Prostate gland (tissue), 2 donors: Measurements from ENCODE around the gene XRCC2. TPM values are rescaled to one million over a fixed set of nuclear protein-coding genes. Genes with fewer than 3 reads are reported as not detected.
"Not testable (repeated sequence)": the region's sequence is repeated elsewhere in the genome, so short reads cannot be mapped to it uniquely, and the experiment has no call there.

ENCODE experiments used
- DNase-seq: peaks from one replicate; pipeline ENCODE4 v3.0.0-alpha.2; 2019; ENCODE audit warnings: low spot score
- H3K27ac ChIP-seq, 2 donors: fragments of 200-600 bp; sonication (generic); 2 replicates each; pipeline ENCODE4 v1.5.1; 2017 to 2019
- H3K27me3 ChIP-seq: fragments of 200-600 bp; sonication (generic); replicated peaks from 2 replicates; pipeline ENCODE4 v1.5.1; 2019; ENCODE audit not compliant: insufficient read depth
- H3K36me3 ChIP-seq, 2 donors: fragments of 200-600 bp; sonication (generic); 1 replicate in 1 of 2; 2 replicates in 1 of 2; pipeline versions ENCODE4 v1.5.1 to v1.8.1; 2017 to 2019
- H3K4me1 ChIP-seq: fragments of 200-600 bp; sonication (generic); replicated peaks from 2 replicates; pipeline ENCODE4 v1.5.1; 2019
- H3K4me3 ChIP-seq, 2 donors: fragments of 200-600 bp; sonication (generic); 2 replicates each; pipeline ENCODE4 v1.5.1; 2017 to 2019
- H3K9me3 ChIP-seq: fragments of 200-600 bp; sonication (generic); 2 replicates; pipeline ENCODE4 v1.5.1; 2017
- POLR2A ChIP-seq: fragments of 450-650 bp; IDR thresholded peaks from one replicate; pipeline ENCODE4 v1.6.1; 2016; ENCODE audit warnings: antibody characterized with exemption, mild to moderate bottlenecking
- POLR2AphosphoS5 ChIP-seq: sonication (generic); formaldehyde crosslinking; IDR thresholded peaks from one replicate; pipeline ENCODE4 v1.6.1; 2017; ENCODE audit warnings: antibody characterized with exemption
- WGBS: methylation state at CpG from one replicate; pipeline ENCODE4 v1.1.5; 2018; 5-methylcytosine and 5-hydroxymethylcytosine counted together
- intact Hi-C: fragments of 100-400 bp; cut with DNase I; formaldehyde crosslinking; loops from one replicate; pipeline ENCODE4 v1.14.2; 2022
- total RNA-seq, 2 donors: library from RNA; depleted of rRNA; stranded (reverse); fragments of >200 nt; gene quantifications; one replicate each; pipeline ENCODE4 v1.1.0, GENCODE V29; 2016
- TF ChIP-seq, protein P1 (sequence below), 4 experiments: fragments of 200-600 bp in 2 of 4; fragments of 450-650 bp in 2 of 4; sonication (generic) in 2 of 4; IDR thresholded peaks; 1 replicate in 3 of 4; 2 replicates in 1 of 4; pipeline ENCODE4 v1.5.1; 2016 to 2019; ENCODE audit warnings: antibody characterized with exemption in 4 of 4, mild to moderate bottlenecking in 2 of 4, moderate library complexity in 2 of 4

Gene XRCC2
- 1 to 10 TPM in 1 of 2 donors, under 1 TPM in 1; 0.91 to 1.6 TPM for total RNA-seq

- 2% methylated on average over 63 of the region's 63 CpGs for WGBS
- Histone ChIP-seq H3K36me3 (no peaks in the 10 kb centered on the region), H3K9me3 (no peaks in the 10 kb centered on the region), H3K27me3 (no peaks in the 10 kb centered on the region), H3K4me3 (peak within 1 kb of the TSS; percentile 37 to 68), H3K4me1 (peaks cover 7% of the 10 kb centered on the region), H3K27ac (peak within 1 kb of the TSS; percentile 83 to 85)
- intact Hi-C loops, result no loop called here
- TF ChIP-seq, protein P1, sequence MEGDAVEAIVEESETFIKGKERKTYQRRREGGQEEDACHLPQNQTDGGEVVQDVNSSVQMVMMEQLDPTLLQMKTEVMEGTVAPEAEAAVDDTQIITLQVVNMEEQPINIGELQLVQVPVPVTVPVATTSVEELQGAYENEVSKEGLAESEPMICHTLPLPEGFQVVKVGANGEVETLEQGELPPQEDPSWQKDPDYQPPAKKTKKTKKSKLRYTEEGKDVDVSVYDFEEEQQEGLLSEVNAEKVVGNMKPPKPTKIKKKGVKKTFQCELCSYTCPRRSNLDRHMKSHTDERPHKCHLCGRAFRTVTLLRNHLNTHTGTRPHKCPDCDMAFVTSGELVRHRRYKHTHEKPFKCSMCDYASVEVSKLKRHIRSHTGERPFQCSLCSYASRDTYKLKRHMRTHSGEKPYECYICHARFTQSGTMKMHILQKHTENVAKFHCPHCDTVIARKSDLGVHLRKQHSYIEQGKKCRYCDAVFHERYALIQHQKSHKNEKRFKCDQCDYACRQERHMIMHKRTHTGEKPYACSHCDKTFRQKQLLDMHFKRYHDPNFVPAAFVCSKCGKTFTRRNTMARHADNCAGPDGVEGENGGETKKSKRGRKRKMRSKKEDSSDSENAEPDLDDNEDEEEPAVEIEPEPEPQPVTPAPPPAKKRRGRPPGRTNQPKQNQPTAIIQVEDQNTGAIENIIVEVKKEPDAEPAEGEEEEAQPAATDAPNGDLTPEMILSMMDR (IDR thresholded peaks at IDR 0.05), result peak in 1 of 4 experiments; percentile 33
- peak; percentile 100 for TF ChIP-seq POLR2AphosphoS5
- peak; percentile 80 for TF ChIP-seq POLR2A
- peak; percentile 87 for DNase-seq
These were observed at the start of gene XRCC2 for GRCh38 chr7:152675759-152676636. XRCC2 (minus strand) TSS chr7:152676141; CDS start chr7:152676079, 62 bp downstream.

GRCh38 chr7:152723364-152723763, 47.4 kb upstream of the XRCC2 start:
- H3K36me3 ChIP-seq, result no peaks in the 10 kb centered on the region
- no peaks in the 10 kb centered on the region for H3K4me1 ChIP-seq
- H3K9me3 ChIP-seq, result no peaks in the 10 kb centered on the region
- no peak for DNase-seq
- H3K27me3 ChIP-seq, result no peaks in the 10 kb centered on the region
- WGBS, result 97% methylated on average over 2 of the region's 2 CpGs
- no peak overlapping the region for H3K27ac ChIP-seq
- intact Hi-C loops, result no loop called here
- TF ChIP-seq, protein P1 (IDR thresholded peaks at IDR 0.05), result no peak
- no peak for TF ChIP-seq POLR2AphosphoS5
- no peak for TF ChIP-seq POLR2A
- H3K4me3 ChIP-seq, result no peak overlapping the region

GRCh38 chr7:152712412-152713042, 36.6 kb upstream of the XRCC2 start:
- intact Hi-C loops, H3K9me3 ChIP-seq, H3K27me3 ChIP-seq, H3K4me1 ChIP-seq, H3K27ac ChIP-seq, H3K4me3 ChIP-seq, H3K36me3 ChIP-seq, DNase-seq: not testable (repeated sequence)
- WGBS, result 100% methylated on average over 1 of the region's 1 CpG

- intact Hi-C loops, result no loop called here
- H3K27ac ChIP-seq, result no peak overlapping the region
- 47% methylated on average over 9 of the region's 9 CpGs for WGBS
- H3K27me3 ChIP-seq, result no peaks in the 10 kb centered on the region
- DNase-seq, result no peak
- H3K9me3 ChIP-seq, result no peaks in the 10 kb centered on the region
- TF ChIP-seq, protein P1 (IDR thresholded peaks at IDR 0.05), result no peak
- TF ChIP-seq POLR2A (no peak), POLR2AphosphoS5 (no peak)
- no peaks in the 10 kb centered on the region for H3K36me3 ChIP-seq
- no peak overlapping the region for H3K4me3 ChIP-seq
- H3K4me1 ChIP-seq, result no peaks in the 10 kb centered on the region
These were observed 35.6 kb upstream of the XRCC2 start for GRCh38 chr7:152711444-152711944.

GRCh38 chr7:152710153-152710442, 34.2 kb upstream of the XRCC2 start:
- no peak overlapping the region for H3K4me3 ChIP-seq
- H3K9me3 ChIP-seq, result no peaks in the 10 kb centered on the region
- no peaks in the 10 kb centered on the region for H3K27me3 ChIP-seq
- 55% methylated on average over 2 of the region's 2 CpGs for WGBS
- no peaks in the 10 kb centered on the region for H3K36me3 ChIP-seq
- no peak for DNase-seq
- H3K27ac ChIP-seq, result no peak overlapping the region
- TF ChIP-seq, protein P1 (IDR thresholded peaks at IDR 0.05), result no peak
- TF ChIP-seq POLR2AphosphoS5 (no peak), POLR2A (no peak)
- intact Hi-C loops, result no loop called here
- H3K4me1 ChIP-seq, result no peaks in the 10 kb centered on the region
